Measurements from ENCODE around the gene CD200R1L. TPM values are rescaled to one million over a fixed set of nuclear protein-coding genes. Genes with fewer than 3 reads are reported as not detected.

Gene CD200R1L
- total RNA-seq, 3 donors from 2014 or later = not detected

GRCh38 chr3:112822064-112823055 lies 24.3 kb downstream of the CD200R1L start:
- no peaks in the 10 kb centered on the region for H3K9me3 ChIP-seq
- TF ChIP-seq CTCF (IDR thresholded peaks at IDR 0.05) = no peak
- no peak overlapping the region for H3K4me3 ChIP-seq
- ATAC-seq (no peak), DNase-seq (no peak)
- no peaks in the 10 kb centered on the region for H3K36me3 ChIP-seq (ENCODE audit: low read depth)
- H3K4me1 ChIP-seq (ENCODE audit: low read depth) = no peaks in the 10 kb centered on the region
- intact Hi-C loops (cut with DNase I, micrococcal nuclease) = no loop called here

GRCh38 chr3:112818289-112818688 lies 28.4 kb downstream of the CD200R1L start:
- no peak for TF ChIP-seq CTCF (IDR thresholded peaks at IDR 0.05)
- intact Hi-C loops (cut with DNase I, micrococcal nuclease) = no loop called here
- H3K36me3 ChIP-seq (ENCODE audit: low read depth) = no peaks in the 10 kb centered on the region
- H3K9me3 ChIP-seq = no peaks in the 10 kb centered on the region
- DNase-seq (no peak), ATAC-seq (no peak)
- H3K4me1 ChIP-seq (ENCODE audit: low read depth) = no peaks in the 10 kb centered on the region
- H3K4me3 ChIP-seq = no peak overlapping the region

- ATAC-seq (no peak), DNase-seq (no peak)
- Histone ChIP-seq H3K9me3 (no peaks in the 10 kb centered on the region), H3K36me3 (ENCODE audit: low read depth) (no peaks in the 10 kb centered on the region), H3K4me3 (no peak overlapping the region), H3K4me1 (ENCODE audit: low read depth) (no peaks in the 10 kb centered on the region)
- TF ChIP-seq CTCF (IDR thresholded peaks at IDR 0.05) = no peak
- intact Hi-C loops (cut with DNase I, micrococcal nuclease) = no loop called here
Measured at GRCh38 chr3:112817797-112818196, 28.9 kb downstream of the CD200R1L start.

- no peak for DNase-seq
- Histone ChIP-seq H3K4me1 (ENCODE audit: low read depth) (no peaks in the 10 kb centered on the region), H3K4me3 (no peak overlapping the region), H3K36me3 (ENCODE audit: low read depth) (no peaks in the 10 kb centered on the region), H3K9me3 (no peaks in the 10 kb centered on the region)
- intact Hi-C loops (cut with DNase I, micrococcal nuclease) = no loop called here
- ATAC-seq = no peak
- TF ChIP-seq CTCF (IDR thresholded peaks at IDR 0.05) = no peak
Measured at GRCh38 chr3:112817271-112817670, 29.4 kb downstream of the CD200R1L start.

GRCh38 chr3:112815981-112816380 lies 30.7 kb downstream of the CD200R1L start:
- ATAC-seq = no peak
- intact Hi-C loops (cut with DNase I, micrococcal nuclease) = no loop called here

More at GRCh38 chr3:112815981-112816380, 30.7 kb downstream of the CD200R1L start:
- H3K36me3 ChIP-seq (ENCODE audit: low read depth) = no peaks in the 10 kb centered on the region
- H3K9me3 ChIP-seq = no peaks in the 10 kb centered on the region
- DNase-seq = no peak
- no peak for TF ChIP-seq CTCF (IDR thresholded peaks at IDR 0.05)
- H3K4me3 ChIP-seq = no peak overlapping the region
- no peaks in the 10 kb centered on the region for H3K4me1 ChIP-seq (ENCODE audit: low read depth)
